SKM-1 (cell line): ENCODE data around the gene PANX1.
"Not testable (repeated sequence)": the region's sequence is repeated elsewhere in the genome, so short reads cannot be mapped to it uniquely, and the experiment has no call there.

ENCODE experiments used
- DNase-seq: peaks from one replicate; lab custom pipeline; 2025; ENCODE audit not compliant: unreplicated experiment; lab: John Stamatoyannopoulos, UW

PANX1 gene, protein sequence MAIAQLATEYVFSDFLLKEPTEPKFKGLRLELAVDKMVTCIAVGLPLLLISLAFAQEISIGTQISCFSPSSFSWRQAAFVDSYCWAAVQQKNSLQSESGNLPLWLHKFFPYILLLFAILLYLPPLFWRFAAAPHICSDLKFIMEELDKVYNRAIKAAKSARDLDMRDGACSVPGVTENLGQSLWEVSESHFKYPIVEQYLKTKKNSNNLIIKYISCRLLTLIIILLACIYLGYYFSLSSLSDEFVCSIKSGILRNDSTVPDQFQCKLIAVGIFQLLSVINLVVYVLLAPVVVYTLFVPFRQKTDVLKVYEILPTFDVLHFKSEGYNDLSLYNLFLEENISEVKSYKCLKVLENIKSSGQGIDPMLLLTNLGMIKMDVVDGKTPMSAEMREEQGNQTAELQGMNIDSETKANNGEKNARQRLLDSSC

DNA sequence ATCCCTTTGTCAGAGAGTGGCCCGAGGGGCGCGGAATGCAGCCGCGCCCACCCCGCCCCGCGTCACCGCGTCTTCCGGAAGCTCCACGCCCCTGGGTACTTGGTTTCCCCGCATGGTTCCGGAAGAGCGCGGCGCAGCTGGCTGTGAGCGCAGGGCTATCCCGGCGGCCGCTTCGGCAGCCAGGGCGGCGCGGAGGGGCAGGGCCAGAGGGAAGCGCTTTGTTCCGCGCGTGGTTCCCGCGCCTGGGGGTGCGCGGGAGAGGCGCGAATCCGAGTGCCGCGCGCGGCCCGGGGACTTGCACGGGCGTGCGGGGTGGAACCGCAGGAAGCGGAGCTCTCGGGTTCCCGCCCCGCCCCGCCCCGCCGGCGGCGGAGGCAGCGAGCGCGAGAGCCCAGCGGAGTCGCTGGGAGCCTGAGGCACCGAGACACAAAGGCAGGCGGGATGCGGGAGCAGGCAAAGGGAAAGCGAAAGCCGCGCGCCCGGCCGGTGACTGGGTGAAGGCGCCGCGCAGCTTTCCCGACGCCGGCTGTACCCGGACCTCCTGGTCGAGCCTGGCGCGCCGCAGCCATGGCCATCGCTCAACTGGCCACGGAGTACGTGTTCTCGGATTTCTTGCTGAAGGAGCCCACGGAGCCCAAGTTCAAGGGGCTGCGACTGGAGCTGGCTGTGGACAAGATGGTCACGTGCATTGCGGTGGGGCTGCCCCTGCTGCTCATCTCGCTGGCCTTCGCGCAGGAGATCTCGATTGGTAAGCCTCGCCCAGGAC lies at the start of gene PANX1:
Gene PANX1 (plus strand): TSS at position 96 of the 766 bp plus-strand sequence. CDS start 472 bp downstream, at position 568.
- peak; percentile 50 for DNase-seq

DNA sequence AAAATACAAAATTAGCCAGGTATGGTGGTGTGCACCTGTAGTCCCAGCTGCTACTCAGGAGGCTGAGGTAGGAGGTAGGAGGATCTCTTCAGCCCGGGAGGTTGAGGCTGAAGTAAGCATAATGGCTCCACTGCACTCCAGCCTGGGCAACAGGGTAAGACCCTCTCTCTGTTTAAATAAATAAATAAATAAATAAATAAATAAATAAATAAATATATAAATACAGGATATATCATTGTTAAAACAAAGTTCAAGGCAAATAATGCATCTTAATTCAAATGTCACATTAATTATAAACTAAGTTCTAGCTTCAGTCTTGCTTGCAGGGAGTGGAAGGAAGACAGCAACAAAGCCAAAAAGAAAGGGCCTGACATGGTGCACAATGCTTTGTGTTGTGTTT lies 44.5 kb upstream of the PANX1 start:
- DNase-seq, result no peak

DNA sequence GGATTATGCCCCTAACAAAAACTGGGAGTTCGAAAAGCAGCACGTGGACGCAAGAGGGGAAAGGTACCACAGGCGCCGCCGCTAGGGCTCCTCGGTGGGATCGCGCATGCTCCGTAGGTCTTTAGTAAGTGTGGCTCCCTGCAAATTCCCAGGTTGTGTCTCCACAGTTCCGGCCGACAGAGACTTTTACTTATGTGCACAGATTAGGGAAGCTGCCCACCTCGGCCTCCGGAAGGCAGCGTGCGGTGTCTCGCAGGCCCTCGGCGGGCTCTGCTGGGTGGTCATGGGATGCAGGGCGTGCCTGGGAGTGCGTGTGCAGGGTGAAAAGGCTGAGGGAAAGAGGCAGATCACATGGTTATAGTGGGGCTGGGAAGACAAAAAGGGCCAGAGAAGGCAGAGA lies 39.7 kb upstream of the PANX1 start:
- DNase-seq, result no peak

DNA sequence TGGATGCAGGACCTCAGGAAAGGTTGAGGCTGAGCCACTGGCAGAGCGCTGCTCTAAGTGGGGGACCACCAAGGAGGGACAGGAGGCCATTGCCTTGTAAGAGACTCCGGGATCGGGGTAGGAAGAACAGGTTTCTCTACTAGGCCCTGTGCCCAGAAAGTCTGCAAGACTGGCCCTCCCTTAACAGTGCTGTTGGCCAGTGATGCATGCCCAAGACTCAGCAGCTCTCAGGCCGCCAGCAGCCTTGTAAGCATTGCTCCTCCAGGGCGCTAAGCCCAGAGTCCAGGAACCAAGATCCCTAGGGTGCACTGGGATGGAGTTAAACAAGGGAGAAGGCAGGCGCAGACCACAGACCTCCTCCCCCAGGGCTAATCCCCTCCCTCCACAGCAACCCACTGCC lies 39.3 kb upstream of the PANX1 start:
- no peak for DNase-seq

DNA sequence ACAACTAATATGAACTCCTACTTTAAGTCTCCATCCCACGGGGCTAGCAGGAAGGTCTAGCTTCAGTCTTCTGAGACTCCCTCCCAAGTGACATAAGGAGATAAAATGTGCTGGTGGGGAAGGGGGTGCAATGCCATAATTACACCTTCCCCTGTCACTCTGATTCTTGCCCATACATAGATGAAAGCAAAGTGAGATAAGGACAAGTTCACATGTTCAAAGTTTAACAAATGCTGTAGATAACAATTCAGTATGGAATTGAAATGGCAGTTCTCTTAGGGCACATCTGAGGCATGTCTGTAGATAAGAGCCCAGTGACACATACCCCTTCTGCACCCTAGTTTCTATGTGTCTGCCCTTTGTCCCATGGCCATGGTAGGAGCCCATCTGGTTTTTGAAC lies 38.2 kb upstream of the PANX1 start:
- DNase-seq, result no peak

DNA sequence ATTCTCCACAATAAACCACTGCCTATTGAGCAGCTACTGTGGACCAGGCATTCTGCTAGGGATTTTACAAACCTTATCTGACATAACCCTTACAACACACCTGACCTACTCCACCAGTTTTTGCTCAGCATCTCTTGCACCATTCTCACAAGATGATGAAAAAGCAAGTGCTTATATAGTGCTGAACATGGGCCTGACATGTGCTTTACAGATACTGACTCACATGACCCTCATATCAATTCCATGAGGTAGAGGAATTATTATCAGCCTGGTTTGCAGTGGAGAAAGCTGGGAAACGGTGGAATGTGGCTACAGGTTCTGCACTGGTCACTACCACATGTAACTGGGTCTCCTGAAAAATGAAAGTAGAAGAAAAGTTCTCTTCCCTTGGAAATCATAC lies 37.5 kb upstream of the PANX1 start:
- no peak for DNase-seq

DNA sequence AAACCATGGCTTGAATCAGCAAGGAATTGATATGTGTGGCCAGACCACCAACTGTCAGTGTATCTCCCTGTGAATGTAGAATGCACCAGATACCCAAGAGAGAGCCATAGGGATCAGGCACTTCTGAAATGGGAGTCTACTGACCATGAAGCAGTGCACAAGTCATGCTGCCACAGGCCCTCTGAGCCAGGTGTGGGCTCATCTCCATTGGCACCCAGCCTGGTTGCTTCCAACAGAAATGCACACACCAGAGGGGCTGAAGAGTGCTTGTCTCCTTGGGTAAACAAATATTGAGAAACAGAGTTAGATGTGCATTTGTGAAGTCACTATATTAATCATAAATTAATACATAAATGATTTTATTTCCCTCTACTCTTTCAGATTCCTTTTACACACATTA lies 28.4 kb upstream of the PANX1 start:
- no peak for DNase-seq

DNA sequence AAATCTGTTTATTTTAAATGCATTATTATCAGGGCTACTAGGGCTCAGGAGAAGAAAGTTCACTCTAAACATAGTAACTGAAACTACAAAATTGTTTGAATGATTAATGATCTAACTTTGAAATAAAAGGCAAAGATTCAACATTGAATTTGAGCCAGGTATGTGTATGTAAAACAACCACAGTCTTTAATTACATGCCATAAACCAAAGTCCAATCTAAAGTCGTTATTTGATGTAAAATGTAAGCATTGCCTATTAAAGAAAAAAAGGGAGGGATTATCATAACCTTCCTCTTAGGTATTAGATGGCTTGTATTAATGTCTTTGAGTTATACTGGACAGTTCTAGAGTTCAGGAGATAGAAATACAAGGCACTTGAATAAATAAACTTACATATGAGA lies 25.2 kb upstream of the PANX1 start:
- DNase-seq, result no peak

DNA sequence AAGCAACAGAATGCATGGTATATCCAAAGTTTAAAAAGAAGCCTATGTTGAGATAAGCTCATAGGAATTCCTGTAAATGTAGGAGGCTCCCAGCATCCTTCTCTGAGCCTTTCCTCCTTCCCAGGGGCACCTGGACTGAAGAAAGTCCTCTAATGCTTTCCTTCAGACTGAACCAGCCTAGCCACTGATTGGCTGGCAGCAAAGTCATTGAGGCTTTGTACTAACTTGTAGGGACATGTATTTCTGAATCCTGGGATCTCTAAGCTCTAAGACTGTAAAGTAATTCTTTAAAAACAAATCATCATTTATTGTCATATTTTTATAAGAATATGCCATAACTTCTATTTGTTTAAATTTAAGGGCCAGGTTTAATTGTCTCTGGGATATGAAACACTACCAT lies 23.9 kb upstream of the PANX1 start:
- DNase-seq, result no peak

DNA sequence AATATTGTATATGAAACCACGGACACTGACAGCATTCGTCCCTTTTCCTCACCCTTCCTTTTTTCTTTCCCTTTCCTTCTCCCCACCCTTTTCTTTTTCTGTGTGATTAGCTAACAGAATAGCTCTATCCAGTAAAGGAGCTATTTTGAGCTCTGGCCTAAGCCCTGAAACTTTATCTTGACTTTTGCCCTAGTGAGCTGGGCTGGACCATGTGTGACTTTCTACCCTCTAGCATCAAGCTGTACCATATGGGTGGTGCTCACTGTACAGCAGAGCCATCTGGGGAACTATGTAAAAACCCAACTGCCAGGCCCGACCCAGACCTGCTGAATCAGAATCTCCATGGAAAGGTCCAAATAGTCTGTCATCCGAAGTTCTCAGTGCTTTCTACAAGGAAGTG lies 21.9 kb upstream of the PANX1 start:
- DNase-seq, result no peak

DNA sequence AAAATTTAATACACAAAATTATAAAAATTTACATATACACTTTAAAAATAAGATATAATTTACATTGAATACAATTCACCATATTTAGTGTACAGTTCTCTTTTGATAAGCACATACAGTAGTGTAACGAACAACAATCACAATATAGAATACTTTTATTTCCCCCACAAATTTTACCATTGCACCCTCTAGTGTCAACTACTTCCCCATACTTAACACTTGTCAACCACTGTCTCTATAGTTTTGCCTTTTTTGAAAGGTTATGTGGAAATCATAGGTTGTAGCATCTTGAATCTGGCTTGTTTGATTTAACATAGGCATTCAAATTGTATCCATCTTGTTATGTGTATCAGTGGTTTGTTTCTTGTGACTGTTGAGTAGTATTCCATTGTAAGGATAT lies 21.3 kb upstream of the PANX1 start:
- no peak for DNase-seq

DNA sequence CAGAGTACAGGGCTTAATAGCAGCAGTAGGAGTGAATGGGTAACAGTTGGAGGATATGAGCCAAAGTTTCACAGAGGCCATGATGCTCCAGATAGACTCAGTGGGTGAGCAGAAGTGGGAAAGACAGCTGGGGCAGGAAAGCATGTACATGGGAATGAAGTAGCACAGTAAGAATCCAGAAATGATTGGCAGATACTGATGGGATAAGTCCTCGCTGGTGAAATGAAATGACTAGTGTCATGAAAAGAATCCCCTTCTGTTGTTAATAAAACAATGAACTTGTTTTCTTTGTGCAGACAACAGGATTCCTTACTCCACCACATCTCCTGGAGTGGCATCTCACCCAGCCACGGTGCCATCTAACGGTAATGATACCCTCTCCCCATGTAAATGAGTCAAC lies 17.4 kb upstream of the PANX1 start:
- DNase-seq, result no peak

DNA sequence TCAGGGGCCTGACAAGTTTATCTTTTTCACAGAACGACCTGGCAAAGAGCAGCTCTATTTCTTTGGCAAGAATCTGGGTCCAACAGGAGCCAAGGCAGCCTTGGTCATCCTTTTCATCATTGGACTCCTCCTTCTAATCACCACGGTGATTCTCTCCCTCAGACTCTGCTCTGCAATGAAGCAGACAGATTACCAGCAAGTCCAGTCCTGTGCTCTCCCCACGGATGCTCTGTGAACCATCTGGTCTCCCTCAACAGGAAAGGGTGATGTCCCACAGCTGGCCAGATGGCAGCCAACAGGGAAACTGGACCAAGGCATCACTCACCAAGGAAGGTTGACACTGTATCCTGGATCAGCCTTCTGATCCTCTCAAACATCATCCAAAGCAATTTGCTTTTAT lies 17.0 kb upstream of the PANX1 start:
- no peak for DNase-seq

DNA sequence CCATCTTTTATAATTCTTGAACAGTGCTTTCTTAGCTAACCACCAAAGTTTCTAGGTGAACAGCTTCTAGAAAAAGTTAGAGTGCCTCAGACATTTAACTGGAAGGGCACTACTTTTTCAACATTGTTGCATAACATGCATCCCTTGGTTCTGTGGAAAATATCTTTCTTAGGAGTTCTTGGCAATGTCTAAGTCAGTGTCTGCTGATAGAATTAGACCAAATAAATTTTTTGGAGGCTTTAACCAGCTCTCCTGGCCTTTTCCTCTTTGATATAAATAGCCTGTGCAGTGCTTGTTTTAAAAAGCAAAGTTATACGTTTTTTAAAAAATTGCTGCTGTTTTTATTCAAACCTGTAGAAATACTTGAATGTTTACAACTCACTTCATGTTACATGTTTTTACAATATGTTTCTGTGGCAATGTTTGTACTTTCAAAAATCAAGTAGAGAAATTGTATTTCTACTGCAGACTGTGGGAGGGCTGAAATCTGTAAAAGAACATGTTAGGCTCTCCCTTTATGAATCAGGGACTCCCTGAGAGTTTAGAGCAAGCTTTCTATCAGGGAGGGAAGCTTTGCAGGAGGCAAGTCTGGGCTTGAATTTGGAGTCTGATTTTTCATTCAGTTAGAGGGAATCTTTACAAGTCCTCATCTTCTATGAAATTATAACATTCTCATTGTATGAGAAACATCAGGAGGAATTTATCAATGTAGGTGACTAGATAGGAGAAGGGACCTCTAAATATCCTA lies 16.3 kb upstream of the PANX1 start:
- no peak for DNase-seq

DNA sequence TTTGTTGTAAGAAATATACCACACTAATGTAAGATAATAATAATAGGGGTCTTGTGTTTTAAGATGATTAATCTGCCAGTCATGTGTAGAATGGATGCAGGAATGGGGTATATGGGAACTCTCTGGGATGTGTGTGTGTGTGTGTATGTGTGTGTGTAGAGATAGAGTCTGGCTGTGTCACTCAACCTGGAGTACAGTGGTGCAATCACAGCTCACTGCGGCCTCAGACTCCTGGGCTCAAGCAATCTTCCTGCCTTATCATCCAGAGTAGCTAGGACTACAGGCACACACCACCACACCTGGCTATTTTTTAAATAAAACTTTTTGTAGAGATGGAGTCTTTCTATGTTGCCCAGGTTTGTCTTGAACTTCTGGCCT lies 11.5 kb upstream of the PANX1 start:
- DNase-seq, result no peak

DNA sequence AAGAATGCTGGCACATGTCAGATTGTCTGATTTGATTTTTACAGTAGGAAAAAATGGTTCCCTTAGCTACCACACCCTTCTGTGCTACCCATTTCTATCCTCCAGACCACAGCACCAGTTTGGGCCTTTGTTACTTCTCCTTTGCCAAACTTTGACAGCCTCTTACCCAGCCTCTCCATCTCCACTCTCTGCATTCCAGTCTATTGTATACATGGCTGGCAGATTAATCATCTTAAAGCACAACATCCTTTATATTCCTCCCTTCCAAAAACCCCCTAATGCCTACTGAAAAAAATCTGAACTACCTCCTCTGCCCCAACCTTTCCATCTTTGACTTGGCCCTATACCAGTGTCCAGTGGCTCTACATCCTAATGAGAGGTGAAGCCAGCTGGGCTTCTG lies 10.8 kb upstream of the PANX1 start:
- DNase-seq, result no peak

DNA sequence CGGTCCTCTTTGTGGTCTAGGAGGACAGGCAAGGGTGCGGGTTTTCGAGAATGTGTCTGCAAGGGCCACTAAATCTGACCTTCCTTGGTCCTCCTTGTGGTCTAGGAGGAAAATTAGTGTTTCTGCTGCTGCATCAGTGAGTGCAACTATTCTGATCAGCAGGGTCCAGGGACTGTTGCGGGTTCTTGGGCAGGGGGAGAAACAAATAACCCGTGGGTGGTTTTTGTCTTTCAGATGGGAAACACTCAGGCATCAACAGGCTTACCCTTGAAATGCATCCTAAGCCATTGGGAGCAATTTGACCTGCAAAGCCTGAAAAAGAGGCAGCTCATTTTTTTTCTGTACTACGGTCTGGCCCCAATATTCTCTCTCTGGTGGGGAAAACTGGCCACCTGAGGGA lies 9.0 kb upstream of the PANX1 start:
- not testable (repeated sequence) for DNase-seq

DNA sequence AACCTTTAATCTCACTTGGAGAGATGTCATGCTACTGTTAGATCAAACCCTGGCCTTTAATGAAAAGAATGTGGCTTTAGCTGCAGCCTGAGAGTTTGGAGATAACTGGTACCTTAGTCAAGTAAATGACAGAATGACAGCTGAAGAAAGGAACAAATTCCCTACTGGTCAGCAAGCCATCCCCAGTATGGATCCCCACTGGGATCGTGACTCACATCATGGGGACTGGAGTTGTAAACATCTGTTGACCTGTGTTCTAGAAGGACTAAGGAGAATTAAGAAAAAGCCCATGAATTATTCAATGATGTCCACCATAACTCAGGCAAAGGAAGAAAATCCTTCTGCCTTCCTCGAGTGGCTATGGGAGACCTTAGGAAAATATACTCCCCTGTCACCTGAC lies 8.1 kb upstream of the PANX1 start:
- not testable (repeated sequence) for DNase-seq

DNA sequence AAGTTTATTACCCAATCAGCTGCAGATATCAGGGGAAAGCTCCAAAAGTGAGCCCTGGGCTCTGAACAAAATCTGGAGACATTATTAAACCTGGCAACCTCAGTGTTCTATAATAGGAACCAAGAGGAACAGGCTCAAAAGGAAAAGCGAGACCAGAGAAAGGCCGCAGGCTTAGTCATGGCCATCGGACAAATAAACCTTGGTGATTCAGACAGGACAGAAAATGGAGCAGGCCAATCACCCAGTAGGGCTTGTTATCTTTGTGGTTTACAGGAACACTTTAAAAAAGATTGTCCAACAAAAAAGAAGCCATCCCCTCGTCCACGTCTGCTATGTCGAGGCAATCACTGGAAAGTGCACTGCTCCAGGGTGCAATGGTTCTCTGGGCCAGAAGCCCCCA lies 7.7 kb upstream of the PANX1 start:
- no peak for DNase-seq

DNA sequence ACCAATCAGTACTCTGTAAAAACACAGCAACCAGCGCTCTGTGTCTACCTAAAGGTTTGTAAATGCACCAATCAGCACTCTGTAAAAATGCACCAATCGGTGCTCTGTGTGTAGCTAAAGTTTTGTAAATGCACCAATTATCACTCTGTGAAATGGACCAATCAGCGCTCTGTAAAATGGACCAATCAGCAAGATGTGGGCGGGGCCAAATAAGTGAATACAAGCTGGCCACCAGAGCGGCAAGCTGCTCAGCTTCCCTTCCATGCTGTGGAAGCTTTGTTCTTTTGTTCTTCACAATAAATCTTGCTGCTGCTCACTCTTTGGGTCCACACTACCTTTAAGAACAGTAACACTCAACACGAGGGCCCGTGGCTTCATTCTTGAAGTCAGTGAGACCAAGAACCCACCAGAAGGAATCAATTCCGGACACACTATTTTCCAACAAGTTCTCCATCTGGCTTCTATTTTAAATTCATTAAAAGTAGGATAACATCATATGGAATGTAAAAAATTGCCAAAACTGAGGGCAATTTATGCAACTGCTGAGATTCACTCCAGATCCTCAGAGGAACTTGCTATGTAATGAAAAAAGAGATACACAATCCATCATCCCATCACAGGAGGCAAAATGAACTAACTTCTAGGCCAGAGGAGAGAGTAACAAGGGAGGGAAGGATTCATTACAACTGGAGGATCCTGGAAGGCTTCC lies 3.1 kb upstream of the PANX1 start:
- DNase-seq, result no peak

DNA sequence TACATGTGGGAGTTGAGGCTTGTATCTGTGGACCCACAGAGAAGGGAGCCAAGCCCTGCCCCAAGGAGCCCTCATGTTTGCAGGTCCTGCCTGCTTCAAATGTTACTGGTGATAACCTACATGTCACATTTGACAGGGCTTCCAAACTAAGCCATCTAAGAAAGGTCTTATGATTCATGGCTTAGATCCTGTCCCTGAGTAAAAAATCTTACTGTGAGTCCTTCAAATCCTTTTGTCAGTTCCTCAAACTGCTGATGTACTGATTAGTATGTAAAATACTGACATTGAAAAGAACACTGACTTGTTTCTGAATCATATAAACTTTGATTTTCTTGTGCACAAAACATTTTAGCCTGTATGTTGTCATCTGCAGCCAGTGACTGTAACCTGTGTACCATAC lies 1.0 kb upstream of the PANX1 start:
- DNase-seq, result no peak
